Measurements from ENCODE around the gene TMEM9. TPM values are rescaled to one million over a fixed set of nuclear protein-coding genes. Genes with fewer than 3 reads are reported as not detected.

TMEM9 gene
- total and polyA plus RNA-seq, 9 of the 15 experiments (the other 6 are each of a cell fraction or from before 2014, with no cell fraction given): 30.4 to 107 (median 67.6) TPM

DNA sequence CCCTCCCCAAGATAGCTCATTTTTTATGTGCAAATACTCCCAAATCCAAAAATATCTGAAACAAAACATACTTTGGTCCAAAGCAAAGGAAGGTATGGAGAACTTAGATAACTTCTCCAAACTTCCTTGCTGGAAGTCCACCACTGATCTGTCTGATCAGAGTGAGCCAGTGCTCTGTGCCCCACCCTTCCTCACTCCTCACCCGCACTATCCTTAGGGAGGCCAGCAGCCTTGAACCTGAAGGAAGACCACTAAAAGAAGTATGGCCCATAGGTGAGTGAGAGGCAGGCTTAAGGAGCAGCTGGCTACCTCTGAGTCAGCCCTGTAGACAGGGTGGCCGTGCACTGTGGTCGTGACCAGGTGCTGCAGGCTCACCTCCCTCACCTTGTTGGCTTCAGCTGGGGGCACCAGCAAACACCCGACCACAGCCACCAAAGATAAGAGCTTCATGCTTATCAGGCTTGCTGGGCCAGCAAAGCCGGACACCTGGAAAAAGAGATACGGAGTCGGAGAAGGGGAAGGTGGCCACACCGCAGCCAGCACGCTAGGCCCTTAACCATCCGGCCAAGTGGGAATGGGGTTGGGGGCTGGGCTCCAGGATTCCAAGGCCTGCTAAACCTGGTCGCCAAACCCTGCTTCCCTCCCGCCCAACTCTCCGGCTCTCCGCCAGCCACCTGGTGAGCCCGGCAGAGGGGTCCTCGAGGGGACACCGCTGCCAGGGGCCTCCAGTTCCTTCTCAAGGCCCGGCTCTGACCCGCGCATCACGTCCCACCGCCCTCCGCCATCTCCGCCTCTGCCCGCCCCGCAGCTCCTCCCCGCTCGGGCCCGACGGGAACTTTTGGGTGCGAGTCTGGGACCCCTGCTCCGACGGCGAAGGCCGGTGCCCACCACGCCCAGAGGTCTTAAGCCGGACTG lies 543 bp downstream of the TMEM9 start (continued):
- TF ChIP-seq, protein P1, sequence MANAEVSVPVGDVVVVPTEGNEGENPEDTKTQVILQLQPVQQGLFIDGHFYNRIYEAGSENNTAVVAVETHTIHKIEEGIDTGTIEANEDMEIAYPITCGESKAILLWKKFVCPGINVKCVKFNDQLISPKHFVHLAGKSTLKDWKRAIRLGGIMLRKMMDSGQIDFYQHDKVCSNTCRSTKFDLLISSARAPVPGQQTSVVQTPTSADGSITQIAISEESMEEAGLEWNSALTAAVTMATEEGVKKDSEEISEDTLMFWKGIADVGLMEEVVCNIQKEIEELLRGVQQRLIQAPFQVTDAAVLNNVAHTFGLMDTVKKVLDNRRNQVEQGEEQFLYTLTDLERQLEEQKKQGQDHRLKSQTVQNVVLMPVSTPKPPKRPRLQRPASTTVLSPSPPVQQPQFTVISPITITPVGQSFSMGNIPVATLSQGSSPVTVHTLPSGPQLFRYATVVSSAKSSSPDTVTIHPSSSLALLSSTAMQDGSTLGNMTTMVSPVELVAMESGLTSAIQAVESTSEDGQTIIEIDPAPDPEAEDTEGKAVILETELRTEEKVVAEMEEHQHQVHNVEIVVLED (CRISPR knock-in tag; IDR thresholded peaks at IDR 0.05): no peak
- TF ChIP-seq ZNF445 (CRISPR knock-in tag; IDR thresholded peaks at IDR 0.05; ENCODE audit: low read depth) (no peak), MEF2A (IDR thresholded peaks at IDR 0.05; ENCODE audit: control insufficient read depth, low read depth, low read length) (no peak), FOXJ3 (CRISPR knock-in tag; IDR thresholded peaks at IDR 0.05) (no peak), ZNF184 (CRISPR knock-in tag; IDR thresholded peaks at IDR 0.05) (no peak), OTX1 (CRISPR knock-in tag; IDR thresholded peaks at IDR 0.05) (no peak; the same call in 1 of the 2 replicates), NCOA2 (IDR thresholded peaks at IDR 0.05; ENCODE audit: partially characterized antibody in 2 of 2) (no peak), ZBTB7A (IDR thresholded peaks at IDR 0.05; ENCODE audit: borderline replicate concordance, control insufficient read depth, low read depth, low read length) (no peak; the same call in 1 of the 2 replicates), ZNF165 (CRISPR knock-in tag; IDR thresholded peaks at IDR 0.05; ENCODE audit: borderline replicate concordance) (no peak), ATF7 (IDR thresholded peaks at IDR 0.05) (peak; percentile 30), SPI1 (IDR thresholded peaks at IDR 0.05; ENCODE audit: borderline replicate concordance, low read depth, low read length) (0 out of 2 replicates have a peak, but pooled peaks have one; percentile 12), TCF7L2 (IDR thresholded peaks at IDR 0.05; ENCODE audit: low read depth, low read length) (no peak), ARNT (IDR thresholded peaks at IDR 0.05) (no peak), ZNF586 (CRISPR knock-in tag; conservative IDR thresholded peaks at IDR 0.05) (no peak), JUND (IDR thresholded peaks at IDR 0.05; ENCODE audit: borderline replicate concordance, low read depth, low read length) (peak; percentile 46), JUND (tag; IDR thresholded peaks at IDR 0.05; ENCODE audit: borderline replicate concordance, low read depth, low read length) (no peak; the same call in 2 of the 3 replicates), FOSL1 (tag; conservative IDR thresholded peaks at IDR 0.05) (no peak; the same call in none of the 2 replicates), TAL1 (IDR thresholded peaks at IDR 0.05) (peak; percentile 97), BMI1 (IDR thresholded peaks at IDR 0.05; ENCODE audit: low read length) (no peak)
- TF ChIP-seq, protein P2, sequence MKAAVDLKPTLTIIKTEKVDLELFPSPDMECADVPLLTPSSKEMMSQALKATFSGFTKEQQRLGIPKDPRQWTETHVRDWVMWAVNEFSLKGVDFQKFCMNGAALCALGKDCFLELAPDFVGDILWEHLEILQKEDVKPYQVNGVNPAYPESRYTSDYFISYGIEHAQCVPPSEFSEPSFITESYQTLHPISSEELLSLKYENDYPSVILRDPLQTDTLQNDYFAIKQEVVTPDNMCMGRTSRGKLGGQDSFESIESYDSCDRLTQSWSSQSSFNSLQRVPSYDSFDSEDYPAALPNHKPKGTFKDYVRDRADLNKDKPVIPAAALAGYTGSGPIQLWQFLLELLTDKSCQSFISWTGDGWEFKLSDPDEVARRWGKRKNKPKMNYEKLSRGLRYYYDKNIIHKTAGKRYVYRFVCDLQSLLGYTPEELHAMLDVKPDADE (conservative IDR thresholded peaks at IDR 0.05; ENCODE audit: control insufficient read depth, low read depth, low read length): no peak
- TF ChIP-seq, protein P3, sequence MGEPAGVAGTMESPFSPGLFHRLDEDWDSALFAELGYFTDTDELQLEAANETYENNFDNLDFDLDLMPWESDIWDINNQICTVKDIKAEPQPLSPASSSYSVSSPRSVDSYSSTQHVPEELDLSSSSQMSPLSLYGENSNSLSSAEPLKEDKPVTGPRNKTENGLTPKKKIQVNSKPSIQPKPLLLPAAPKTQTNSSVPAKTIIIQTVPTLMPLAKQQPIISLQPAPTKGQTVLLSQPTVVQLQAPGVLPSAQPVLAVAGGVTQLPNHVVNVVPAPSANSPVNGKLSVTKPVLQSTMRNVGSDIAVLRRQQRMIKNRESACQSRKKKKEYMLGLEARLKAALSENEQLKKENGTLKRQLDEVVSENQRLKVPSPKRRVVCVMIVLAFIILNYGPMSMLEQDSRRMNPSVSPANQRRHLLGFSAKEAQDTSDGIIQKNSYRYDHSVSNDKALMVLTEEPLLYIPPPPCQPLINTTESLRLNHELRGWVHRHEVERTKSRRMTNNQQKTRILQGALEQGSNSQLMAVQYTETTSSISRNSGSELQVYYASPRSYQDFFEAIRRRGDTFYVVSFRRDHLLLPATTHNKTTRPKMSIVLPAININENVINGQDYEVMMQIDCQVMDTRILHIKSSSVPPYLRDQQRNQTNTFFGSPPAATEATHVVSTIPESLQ (CRISPR knock-in tag; IDR thresholded peaks at IDR 0.05): peak; percentile 58; the same call in 1 of the 2 replicates
- TF ChIP-seq, protein P4, sequence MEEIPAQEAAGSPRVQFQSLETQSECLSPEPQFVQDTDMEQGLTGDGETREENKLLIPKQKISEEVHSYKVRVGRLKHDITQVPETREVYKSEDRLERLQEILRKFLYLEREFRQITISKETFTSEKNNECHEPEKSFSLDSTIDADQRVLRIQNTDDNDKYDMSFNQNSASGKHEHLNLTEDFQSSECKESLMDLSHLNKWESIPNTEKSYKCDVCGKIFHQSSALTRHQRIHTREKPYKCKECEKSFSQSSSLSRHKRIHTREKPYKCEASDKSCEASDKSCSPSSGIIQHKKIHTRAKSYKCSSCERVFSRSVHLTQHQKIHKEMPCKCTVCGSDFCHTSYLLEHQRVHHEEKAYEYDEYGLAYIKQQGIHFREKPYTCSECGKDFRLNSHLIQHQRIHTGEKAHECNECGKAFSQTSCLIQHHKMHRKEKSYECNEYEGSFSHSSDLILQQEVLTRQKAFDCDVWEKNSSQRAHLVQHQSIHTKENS (CRISPR knock-in tag; IDR thresholded peaks at IDR 0.05): no peak

Measured in K562 (cell line).